ENCODE results near the gene KNCN. TPM values are rescaled to one million over a fixed set of nuclear protein-coding genes. Genes with fewer than 3 reads are reported as not detected.

The KNCN gene
- total RNA-seq, 1 donor = not detected

- TF ChIP-seq, protein P1, sequence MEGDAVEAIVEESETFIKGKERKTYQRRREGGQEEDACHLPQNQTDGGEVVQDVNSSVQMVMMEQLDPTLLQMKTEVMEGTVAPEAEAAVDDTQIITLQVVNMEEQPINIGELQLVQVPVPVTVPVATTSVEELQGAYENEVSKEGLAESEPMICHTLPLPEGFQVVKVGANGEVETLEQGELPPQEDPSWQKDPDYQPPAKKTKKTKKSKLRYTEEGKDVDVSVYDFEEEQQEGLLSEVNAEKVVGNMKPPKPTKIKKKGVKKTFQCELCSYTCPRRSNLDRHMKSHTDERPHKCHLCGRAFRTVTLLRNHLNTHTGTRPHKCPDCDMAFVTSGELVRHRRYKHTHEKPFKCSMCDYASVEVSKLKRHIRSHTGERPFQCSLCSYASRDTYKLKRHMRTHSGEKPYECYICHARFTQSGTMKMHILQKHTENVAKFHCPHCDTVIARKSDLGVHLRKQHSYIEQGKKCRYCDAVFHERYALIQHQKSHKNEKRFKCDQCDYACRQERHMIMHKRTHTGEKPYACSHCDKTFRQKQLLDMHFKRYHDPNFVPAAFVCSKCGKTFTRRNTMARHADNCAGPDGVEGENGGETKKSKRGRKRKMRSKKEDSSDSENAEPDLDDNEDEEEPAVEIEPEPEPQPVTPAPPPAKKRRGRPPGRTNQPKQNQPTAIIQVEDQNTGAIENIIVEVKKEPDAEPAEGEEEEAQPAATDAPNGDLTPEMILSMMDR (IDR thresholded peaks at IDR 0.05; ENCODE audit: insufficient read depth, low read depth, low read length) = no peak
- no peak for DNase-seq (ENCODE audit: low read depth)
- no peak overlapping the region for H3K4me3 ChIP-seq (ENCODE audit: low read depth, low read length)
These were observed 35.1 kb downstream of the KNCN start for GRCh38 chr1:46516200-46516950.

DNA sequence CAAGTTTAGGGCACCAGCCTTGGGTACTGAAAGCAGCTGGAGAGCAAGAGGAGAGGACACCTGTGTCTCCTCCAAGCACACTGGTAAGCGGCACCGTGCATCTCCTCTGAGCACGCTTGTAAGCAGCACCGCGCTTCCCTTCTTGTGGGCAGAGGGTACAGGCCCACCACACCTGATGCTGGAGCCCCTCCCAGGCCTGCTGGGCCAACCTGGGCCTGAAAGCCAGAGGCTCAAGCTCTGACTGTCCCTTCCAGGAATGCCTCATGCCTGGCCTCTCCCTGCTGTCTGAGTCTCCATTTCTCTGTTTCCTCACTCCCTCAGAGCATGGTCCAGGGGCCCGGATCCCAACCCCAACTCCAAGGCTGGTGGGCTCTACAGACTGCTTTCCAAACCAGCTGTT lies 35.9 kb downstream of the KNCN start:
- H3K4me3 ChIP-seq (ENCODE audit: low read depth, low read length) = no peak overlapping the region
- DNase-seq (ENCODE audit: low read depth) = no peak

DNA sequence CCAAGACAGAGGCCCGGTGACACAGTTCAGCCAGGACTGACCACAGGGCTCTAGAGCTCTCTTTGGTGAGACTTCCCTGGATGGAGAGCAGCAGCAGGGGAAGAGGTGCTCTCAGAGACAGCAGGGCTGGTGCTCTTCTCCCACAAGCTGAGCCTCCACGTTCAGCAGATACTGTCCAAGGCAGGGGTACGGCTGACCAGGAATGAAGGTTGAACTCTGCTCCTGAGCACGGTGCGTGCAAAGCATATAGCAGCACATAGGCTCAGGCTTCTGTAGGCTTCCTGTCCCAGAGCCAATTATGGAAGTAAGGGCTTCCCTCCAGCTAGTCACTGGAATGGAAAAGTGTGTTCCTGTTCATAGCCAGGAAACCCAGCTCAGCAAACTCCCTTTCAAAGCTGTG lies 37.9 kb downstream of the KNCN start:
- TF ChIP-seq, protein P1 (IDR thresholded peaks at IDR 0.05; ENCODE audit: insufficient read depth, low read depth, low read length) = no peak
- no peak for DNase-seq (ENCODE audit: low read depth)
- H3K4me3 ChIP-seq (ENCODE audit: low read depth, low read length) = no peak overlapping the region

More for the DNA sequence above, 35.9 kb downstream of the KNCN start:
- TF ChIP-seq, protein P1 (IDR thresholded peaks at IDR 0.05; ENCODE audit: insufficient read depth, low read depth, low read length) = no peak

- TF ChIP-seq, protein P1 (IDR thresholded peaks at IDR 0.05; ENCODE audit: insufficient read depth, low read depth, low read length) = no peak
- H3K4me3 ChIP-seq (ENCODE audit: low read depth, low read length) = no peak overlapping the region
- DNase-seq (ENCODE audit: low read depth) = no peak
These were observed 38.7 kb downstream of the KNCN start for GRCh38 chr1:46512792-46513190.

GRCh38 chr1:46512135-46512791 lies 39.2 kb downstream of the KNCN start:
- TF ChIP-seq, protein P1 (IDR thresholded peaks at IDR 0.05; ENCODE audit: insufficient read depth, low read depth, low read length) = no peak
- H3K4me3 ChIP-seq (ENCODE audit: low read depth, low read length) = no peak overlapping the region
- DNase-seq (ENCODE audit: low read depth) = no peak

- TF ChIP-seq, protein P1 (IDR thresholded peaks at IDR 0.05; ENCODE audit: insufficient read depth, low read depth, low read length) = no peak
- H3K4me3 ChIP-seq (ENCODE audit: low read depth, low read length) = no peak overlapping the region
- DNase-seq (ENCODE audit: low read depth) = no peak
These were observed 40.5 kb downstream of the KNCN start for GRCh38 chr1:46510998-46511365.
